GM12873 (cell line): ENCODE results near the gene LDB3.

Experiments
- TF ChIP-seq, protein P1 (sequence below): IDR thresholded peaks from 2 replicates; pipeline ENCODE4 v1.5.1; 2012; ENCODE audit warnings: low read depth, mild to moderate bottlenecking, moderate library complexity, low read length, control low read depth; ENCODE audit not compliant: insufficient read depth; ENCODE audit errors: missing control alignments

Gene LDB3

DNA sequence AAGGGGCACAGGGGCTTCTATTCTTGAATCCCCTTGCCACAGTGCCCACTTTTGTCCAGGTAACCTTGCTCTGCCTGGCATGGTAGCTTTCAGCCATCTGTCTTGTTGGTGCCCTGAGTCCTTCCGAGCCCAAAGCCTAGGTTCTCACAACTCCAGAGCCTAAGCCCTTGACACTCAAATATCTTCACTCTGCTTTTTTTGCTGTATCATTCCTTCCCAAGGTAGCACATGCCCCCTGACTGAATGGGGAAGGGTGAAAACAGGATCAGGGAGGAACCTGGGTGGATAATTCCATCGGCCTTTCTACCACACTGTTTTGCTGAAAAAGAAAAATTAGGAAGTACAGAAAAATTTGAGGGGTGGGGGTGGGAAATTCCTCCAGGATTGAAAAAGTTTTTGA lies 37.6 kb downstream of the LDB3 start:
- TF ChIP-seq, protein P1, sequence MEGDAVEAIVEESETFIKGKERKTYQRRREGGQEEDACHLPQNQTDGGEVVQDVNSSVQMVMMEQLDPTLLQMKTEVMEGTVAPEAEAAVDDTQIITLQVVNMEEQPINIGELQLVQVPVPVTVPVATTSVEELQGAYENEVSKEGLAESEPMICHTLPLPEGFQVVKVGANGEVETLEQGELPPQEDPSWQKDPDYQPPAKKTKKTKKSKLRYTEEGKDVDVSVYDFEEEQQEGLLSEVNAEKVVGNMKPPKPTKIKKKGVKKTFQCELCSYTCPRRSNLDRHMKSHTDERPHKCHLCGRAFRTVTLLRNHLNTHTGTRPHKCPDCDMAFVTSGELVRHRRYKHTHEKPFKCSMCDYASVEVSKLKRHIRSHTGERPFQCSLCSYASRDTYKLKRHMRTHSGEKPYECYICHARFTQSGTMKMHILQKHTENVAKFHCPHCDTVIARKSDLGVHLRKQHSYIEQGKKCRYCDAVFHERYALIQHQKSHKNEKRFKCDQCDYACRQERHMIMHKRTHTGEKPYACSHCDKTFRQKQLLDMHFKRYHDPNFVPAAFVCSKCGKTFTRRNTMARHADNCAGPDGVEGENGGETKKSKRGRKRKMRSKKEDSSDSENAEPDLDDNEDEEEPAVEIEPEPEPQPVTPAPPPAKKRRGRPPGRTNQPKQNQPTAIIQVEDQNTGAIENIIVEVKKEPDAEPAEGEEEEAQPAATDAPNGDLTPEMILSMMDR, result no peak

DNA sequence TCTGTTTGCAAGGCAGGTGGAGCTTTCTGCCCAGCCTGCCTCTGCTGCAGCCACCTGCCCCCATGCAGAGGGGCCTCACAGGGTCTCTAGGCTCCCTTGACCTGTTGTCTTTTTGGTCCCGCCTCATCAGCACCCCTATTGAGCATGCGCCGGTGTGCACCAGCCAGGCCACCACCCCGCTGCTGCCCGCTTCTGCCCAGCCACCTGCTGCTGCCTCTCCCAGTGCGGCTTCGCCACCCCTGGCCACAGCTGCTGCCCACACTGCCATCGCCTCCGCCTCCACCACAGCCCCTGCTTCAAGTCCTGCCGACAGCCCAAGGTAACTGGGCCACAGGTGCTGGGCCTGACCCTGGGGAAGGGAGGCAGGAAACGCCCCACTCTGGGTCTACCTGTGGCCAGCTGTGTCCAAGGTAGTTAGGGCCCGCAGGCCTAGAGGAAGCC lies 38.1 kb downstream of the LDB3 start:
- TF ChIP-seq, protein P1, result no peak

DNA sequence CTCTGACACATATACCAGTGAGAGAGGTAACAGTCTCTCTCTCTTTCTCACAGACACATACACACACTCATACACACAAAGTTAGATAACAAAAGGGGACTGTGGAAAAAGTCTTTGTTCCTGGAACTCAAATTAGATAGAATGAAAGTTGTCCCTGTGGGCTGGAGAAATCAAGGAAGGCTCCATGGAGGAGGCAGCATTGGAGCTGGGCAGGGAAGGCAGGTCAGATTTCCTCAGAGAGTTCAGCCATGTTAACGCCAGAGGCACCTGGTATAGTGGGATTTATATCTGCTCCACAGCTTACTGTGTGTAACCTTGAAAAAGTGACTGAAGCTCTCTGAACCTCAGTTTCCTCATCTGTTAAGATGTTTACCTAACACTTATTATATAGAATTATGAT lies 38.7 kb downstream of the LDB3 start:
- TF ChIP-seq, protein P1, result no peak

DNA sequence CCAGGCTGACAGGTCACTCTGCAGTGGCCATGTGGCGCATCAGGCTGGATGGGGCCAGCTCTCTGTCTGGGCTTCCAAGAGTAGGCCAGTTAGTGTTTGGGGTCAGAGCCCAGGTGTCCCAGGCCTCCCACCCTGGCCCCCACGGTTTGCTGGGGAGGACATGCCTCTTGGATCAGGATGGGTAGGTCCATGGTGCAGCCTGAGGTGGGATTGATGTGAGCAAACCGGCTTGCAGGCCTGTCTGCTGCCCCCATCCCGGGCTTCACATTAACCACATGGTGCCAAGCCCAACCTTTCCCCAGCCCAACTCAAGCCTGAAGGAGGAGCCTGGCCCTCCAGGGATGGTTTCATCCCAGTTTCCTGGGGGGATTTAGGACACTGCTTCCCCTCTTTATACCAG lies 39.2 kb downstream of the LDB3 start:
- TF ChIP-seq, protein P1, result no peak

DNA sequence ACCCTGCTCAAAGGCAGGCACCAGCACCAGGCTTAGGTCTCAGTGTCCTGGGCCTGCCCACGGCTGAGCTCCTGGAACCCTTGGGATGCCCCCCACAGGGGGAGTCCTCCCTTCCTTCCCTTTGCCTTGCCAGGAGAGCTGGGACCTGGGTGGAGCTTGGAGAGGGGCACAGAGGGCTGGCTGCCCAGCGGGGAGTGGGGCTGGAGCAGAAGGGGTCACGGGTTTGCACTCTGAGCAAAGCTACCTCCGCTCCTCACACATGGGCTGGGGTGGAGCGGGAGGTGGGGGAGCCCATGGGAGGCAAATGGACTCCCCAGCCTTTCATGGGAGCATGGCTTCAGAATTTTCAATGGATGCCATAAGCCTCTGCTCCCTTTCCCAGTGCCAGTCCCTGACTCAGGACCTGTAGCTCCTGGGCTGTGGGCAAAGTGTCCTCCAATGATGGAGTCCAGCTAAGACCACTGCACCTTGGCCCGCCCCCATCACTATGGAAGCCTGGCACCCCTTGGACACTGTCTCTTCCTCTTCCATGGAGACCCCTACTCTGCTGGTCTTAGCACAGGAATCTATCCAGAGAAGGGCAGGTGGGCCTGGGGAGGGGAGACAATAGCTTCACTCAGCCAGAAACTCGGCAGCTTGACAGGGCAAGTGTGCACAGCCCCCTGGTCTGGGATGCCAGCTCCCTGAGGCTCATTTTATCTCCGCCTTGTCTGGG lies 39.9 kb downstream of the LDB3 start:
- TF ChIP-seq, protein P1, result no peak

DNA sequence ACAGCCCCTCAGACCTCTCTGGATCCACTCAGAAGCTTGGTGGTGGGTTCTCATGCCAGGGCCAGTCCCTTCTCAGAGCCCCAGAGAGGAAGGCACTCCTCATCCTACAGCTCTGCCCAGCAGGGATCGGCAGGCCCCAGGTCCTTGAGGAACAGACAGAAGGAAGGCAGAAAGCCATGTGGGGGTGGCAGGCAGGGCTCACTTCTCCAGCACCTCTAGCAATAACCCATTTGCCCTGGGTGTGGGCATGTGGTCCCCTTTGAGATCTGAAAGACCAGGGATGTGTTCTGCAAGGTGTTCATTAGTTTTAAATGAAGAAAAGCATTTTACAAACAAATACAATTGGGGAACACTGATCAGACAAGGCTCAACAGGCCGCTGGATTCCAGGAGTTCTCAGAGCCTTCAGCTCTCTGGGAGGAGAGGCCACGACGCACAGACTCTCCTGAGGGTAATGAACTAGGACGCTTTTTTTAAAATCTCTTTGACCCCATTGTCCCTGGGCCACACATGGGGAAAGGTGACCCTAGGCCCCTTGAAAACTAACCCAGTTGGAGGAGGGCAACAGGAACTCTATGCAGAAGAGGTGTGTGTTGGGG lies 40.6 kb downstream of the LDB3 start:
- TF ChIP-seq, protein P1, result no peak

DNA sequence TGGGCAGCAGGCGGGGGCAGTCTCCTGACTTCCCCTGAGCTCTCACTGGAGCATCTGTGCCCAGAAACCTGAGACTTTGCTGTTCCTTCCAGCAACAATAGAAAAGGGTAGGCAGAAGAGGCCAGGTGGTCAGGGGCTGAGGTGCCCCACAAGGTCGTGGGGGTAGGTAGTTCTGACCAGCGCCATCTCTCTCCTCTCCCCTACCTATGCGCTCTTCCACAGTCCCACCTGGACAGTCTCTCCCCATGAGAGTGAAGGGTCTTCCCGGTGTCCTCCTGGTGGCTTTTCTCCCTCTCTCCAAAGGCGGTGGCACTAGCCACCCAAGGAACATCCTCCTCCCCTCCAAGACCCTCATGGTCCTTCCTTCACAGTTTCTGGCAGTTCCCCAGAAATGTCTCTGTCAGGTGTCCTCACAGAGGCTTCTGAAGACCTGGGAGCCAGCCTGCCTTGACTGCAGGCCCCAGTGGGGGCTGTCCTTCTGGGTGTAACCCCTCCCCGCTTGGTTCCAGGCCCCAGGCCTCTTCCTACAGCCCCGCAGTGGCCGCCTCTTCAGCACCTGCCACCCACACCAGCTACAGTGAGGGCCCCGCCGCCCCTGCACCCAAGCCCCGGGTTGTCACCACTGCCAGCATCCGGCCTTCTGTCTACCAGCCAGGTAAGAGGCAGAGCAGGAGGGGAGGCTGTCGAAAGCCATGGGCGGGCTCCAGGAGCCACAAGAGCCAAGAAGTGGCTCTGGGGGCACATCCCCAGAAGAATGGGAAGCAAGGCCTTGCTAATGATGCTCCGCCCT lies 41.3 kb downstream of the LDB3 start:
- TF ChIP-seq, protein P1, result no peak
